Articular chondrocyte of knee joint (primary cell): ENCODE results near the gene CHRNB4. TPM values are rescaled to one million over a fixed set of nuclear protein-coding genes. Genes with fewer than 3 reads are reported as not detected.

ENCODE experiments used
- small RNA-seq: library from RNA; depleted of rRNA; stranded (forward); fragments of <200 nt; gene quantifications from one replicate; pipeline ENCODE3, GENCODE V24; 2012
- total RNA-seq: library from RNA; depleted of rRNA; stranded (reverse); fragments of >200 nt; gene quantifications from 2 replicates; pipeline ENCODE4 v1.2.3, GENCODE V29; 2012

Gene CHRNB4
- not detected in 2 replicates for total RNA-seq

GRCh38 chr15:78641102-78641748 is at the start of gene CHRNB4:
Gene CHRNB4, minus strand, starts transcription at chr15:78641210. Its CDS starts 77 bp downstream, at chr15:78641133.

GRCh38 chr15:78620527-78621421 is 20.2 kb downstream of the CHRNB4 start, which contains the start of gene CHRNA3:
Gene CHRNA3, minus strand, starts transcription at chr15:78620996. Its CDS starts 202 bp downstream, at chr15:78620794.

Small RNA genes within 50 kb of the gene (small RNA-seq; reads per million reads assigned to genes)
- not detected for gene AC067863.2

Other genes with a start within 250 kb of the CHRNB4 start
- gene IREB2, start 203.0 kb downstream of the CHRNB4 start, total RNA-seq: 27.9 and 36.1 TPM in 2 replicates
- gene HYKK, start 133.6 kb downstream of the CHRNB4 start, total RNA-seq: 4.7 and 6.7 TPM in 2 replicates
- gene PSMA4, start 100.8 kb downstream of the CHRNB4 start, total RNA-seq: 243 and 269 TPM in 2 replicates
- 0.26 and 0.32 TPM in 2 replicates for gene CHRNA5, start 75.7 kb downstream of the CHRNB4 start, total RNA-seq
- not detected in 2 replicates for gene CHRNA3, start 20.2 kb downstream of the CHRNB4 start, total RNA-seq
- gene ADAMTS7, start 170.3 kb upstream of the CHRNB4 start, total RNA-seq: 3.1 and 5.1 TPM in 2 replicates
- gene MORF4L1, start 231.7 kb upstream of the CHRNB4 start, total RNA-seq: 424 and 468 TPM in 2 replicates